Nephron progenitor cell (in vitro differentiated cells): Measurements from ENCODE around the gene VPS26B.
A peak's percentile ranks its signal among the peaks of the same experiment; 100 is the strongest.

ENCODE experiments used
- DNase-seq: peaks from one replicate; pipeline ENCODE4 v3.0.0; 2021
- H3K27ac Mint-ChIP-seq: 2 replicates; pipeline ENCODE4 v1.8.0; 2021; ENCODE audit warnings: mild to moderate bottlenecking, moderate library complexity, mixed read lengths
- H3K27me3 Mint-ChIP-seq: 2 replicates; pipeline ENCODE4 v1.8.0; 2021; ENCODE audit warnings: mild to moderate bottlenecking, low read depth, mixed read lengths; ENCODE audit not compliant: poor library complexity
- H3K36me3 Mint-ChIP-seq: 2 replicates; pipeline ENCODE4 v1.8.0; 2021; ENCODE audit warnings: low read depth, mixed read lengths
- H3K4me1 Mint-ChIP-seq: 2 replicates; pipeline ENCODE4 v1.8.0; 2021; ENCODE audit warnings: mixed read lengths
- H3K4me3 Mint-ChIP-seq: 2 replicates; pipeline ENCODE4 v1.8.0; 2021; ENCODE audit warnings: mild to moderate bottlenecking, moderate library complexity, mixed read lengths
- H3K9me3 Mint-ChIP-seq: 2 replicates; pipeline ENCODE4 v1.8.0; 2021; ENCODE audit warnings: mild to moderate bottlenecking, moderate library complexity, mixed read lengths
- TF ChIP-seq, protein P1 (sequence below): fragments of 200-600 bp; sonication (generic); IDR thresholded peaks from 2 replicates; pipeline ENCODE4 v1.5.0; 2021; ENCODE audit warnings: antibody characterized with exemption

VPS26B gene

DNA sequence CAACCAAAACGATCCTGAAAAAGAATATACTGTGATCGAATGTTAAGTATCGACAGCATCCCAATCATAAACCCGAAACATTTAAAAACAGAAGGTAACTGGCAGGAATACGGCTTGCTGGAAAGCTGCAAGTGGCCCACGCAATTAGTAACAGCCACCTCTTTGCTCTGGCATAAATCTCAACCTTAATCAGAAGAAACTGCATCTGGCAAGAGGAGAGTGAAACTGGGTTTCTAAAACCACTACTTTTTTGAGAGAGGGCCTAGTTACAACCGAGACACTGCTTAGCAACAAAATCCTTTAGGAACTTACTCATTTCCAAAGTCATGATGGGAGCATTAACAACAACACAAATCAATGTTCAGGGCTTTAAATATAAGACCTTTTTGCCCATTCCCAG lies 8.6 kb upstream of the VPS26B start:
- TF ChIP-seq, protein P1, sequence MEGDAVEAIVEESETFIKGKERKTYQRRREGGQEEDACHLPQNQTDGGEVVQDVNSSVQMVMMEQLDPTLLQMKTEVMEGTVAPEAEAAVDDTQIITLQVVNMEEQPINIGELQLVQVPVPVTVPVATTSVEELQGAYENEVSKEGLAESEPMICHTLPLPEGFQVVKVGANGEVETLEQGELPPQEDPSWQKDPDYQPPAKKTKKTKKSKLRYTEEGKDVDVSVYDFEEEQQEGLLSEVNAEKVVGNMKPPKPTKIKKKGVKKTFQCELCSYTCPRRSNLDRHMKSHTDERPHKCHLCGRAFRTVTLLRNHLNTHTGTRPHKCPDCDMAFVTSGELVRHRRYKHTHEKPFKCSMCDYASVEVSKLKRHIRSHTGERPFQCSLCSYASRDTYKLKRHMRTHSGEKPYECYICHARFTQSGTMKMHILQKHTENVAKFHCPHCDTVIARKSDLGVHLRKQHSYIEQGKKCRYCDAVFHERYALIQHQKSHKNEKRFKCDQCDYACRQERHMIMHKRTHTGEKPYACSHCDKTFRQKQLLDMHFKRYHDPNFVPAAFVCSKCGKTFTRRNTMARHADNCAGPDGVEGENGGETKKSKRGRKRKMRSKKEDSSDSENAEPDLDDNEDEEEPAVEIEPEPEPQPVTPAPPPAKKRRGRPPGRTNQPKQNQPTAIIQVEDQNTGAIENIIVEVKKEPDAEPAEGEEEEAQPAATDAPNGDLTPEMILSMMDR = no peak
- Mint-ChIP-seq H3K36me3 (peaks cover 57% of the 10 kb centered on the region), H3K27ac (no peak overlapping the region), H3K4me3 (no peak overlapping the region), H3K9me3 (no peaks in the 10 kb centered on the region), H3K27me3 (no peaks in the 10 kb centered on the region), H3K4me1 (no peaks in the 10 kb centered on the region)
- no peak for DNase-seq

DNA sequence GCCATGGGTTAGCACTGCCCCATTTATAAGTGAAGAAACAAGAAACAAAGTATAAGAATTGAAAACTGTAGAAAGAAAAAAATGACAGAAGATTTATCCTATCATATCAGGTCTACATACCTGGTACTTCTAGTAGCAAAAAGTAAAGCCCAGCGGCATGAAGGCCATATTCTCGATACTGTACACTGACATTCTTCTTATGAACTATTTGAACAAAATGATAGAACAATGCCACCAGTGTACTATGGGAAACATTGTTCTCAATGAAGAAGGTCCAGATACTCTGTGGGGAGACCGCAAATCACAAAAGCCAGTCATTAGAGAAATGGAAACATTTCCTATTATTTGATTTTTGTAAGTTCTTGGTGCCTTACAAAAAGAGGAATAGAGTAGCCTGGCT lies 7.7 kb upstream of the VPS26B start:
- Mint-ChIP-seq H3K27me3 (no peaks in the 10 kb centered on the region), H3K36me3 (peaks cover 52% of the 10 kb centered on the region), H3K9me3 (no peaks in the 10 kb centered on the region), H3K4me3 (no peak overlapping the region), H3K27ac (no peak overlapping the region), H3K4me1 (peaks cover under 1% of the 10 kb centered on the region)
- no peak for DNase-seq
- TF ChIP-seq, protein P1 = no peak

DNA sequence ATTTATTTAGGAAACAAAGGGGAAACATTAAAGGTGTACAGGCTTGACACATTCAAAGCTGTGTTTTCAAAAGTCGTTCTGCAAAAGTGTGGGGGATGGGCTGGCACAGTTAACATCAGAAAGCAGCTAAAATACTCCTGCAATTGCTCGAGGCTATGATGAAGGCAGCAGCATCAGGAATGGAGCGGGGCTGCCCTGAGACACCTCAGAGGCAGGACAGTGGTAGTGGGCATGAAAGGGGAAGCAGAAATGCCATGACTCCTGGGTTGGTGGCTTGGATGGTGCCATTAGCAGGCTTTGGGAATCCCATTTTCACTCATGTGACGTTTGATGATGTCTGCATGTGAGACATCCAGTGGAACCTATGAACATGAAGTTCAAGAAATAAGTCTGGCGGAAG lies 1.4 kb upstream of the VPS26B start:
- Mint-ChIP-seq H3K9me3 (no peaks in the 10 kb centered on the region), H3K36me3 (peaks cover 19% of the 10 kb centered on the region), H3K4me3 (peak overlapping the region; percentile 98), H3K27me3 (peaks cover 8% of the 10 kb centered on the region), H3K27ac (peak overlapping the region; percentile 84), H3K4me1 (peaks cover 41% of the 10 kb centered on the region)
- no peak for DNase-seq
- TF ChIP-seq, protein P1 = no peak

DNA sequence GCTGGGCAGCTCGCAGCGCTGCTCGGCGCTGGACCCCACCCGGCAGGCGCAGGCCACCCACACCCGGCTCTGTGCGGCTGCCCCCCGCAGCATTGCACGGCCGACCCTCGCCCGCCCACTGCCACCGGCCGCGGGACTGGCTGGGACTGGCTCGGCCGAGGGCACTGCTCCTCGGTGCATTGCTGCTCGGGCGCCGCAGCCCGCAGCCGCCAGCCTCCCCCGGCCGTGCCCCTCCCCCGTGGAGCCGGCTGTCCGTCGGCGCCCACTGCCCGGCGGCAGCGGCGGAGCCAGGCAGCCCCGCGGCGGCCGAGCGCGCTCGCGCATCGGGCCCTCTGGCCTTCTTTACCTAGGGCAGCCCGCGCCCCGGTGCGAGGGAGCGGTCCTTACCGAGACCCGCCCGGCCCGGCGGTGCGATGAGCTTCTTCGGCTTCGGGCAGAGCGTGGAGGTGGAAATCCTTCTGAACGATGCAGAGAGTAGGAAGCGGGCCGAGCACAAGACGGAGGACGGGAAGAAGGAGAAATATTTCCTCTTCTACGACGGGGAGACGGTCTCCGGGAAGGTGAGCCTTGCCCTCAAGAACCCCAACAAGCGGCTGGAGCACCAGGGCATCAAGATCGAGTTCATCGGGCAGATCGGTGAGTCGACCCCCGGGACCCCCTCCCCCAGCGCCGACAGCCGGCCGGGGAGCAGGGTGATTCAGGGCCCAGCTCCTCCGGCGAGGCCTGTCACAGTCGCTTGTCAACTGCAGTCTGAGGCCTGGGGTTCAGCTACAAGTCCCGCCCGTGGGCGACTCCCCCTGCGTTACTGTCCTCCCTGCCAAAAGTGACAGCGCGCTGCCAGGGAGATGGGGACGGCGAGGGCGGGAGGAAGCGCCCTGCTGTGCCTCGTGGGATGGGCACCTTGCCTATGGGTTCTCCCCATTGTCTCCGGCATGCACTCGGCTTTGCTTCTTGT lies 516 bp downstream of the VPS26B start:
- peak; percentile 49 for DNase-seq
- Mint-ChIP-seq H3K9me3 (no peaks in the 10 kb centered on the region), H3K4me3 (peak overlapping the region; percentile 96), H3K27me3 (peaks cover 8% of the 10 kb centered on the region), H3K27ac (peak overlapping the region; percentile 82), H3K4me1 (peaks cover 57% of the 10 kb centered on the region), H3K36me3 (peaks cover 6% of the 10 kb centered on the region)
- TF ChIP-seq, protein P1 = no peak

DNA sequence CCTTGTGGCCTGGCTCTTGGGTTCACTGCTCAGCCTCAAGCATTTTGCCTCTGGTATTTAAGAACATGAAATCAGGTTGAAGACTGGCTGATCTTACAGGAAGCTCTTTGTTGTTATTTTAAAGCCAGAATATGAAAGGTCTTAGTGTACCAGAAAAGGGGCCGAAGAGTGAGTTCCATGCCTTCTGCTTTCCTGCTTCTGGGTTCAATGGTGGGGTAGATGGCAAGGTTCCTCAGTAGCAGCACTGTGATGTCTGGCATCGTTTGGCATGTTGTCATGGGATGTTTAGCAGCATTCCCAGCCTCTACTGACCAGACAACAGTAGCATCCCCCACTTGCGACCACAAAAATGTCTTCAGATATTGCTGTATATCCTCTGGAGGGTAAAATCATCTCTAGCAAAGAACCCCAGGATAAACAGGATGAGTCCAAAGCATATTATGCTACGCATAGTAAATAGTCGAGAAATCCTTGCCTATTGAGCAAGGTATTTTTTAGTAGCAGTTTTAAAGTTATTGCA lies 2.4 kb downstream of the VPS26B start:
- Mint-ChIP-seq H3K27me3 (peaks cover 8% of the 10 kb centered on the region), H3K36me3 (no peaks in the 10 kb centered on the region), H3K4me1 (peaks cover 71% of the 10 kb centered on the region), H3K9me3 (no peaks in the 10 kb centered on the region), H3K27ac (no peak overlapping the region), H3K4me3 (peak overlapping the region; percentile 65)
- DNase-seq = no peak
- TF ChIP-seq, protein P1 = no peak
